Keratinocyte (primary cell): Measurements from ENCODE around the gene RGPD3. TPM values are rescaled to one million over a fixed set of nuclear protein-coding genes. Genes with fewer than 3 reads are reported as not detected.
"Not testable (repeated sequence)": the region's sequence is repeated elsewhere in the genome, so short reads cannot be mapped to it uniquely, and the experiment has no call there.

Experiments used
- DNase-seq: peaks from one replicate; pipeline ENCODE4 v3.0.0-alpha.2; 2011; ENCODE audit warnings: low read depth, missing footprints, low spot score
- FAIRE-seq: peaks from 2 replicates; lab custom pipeline; 2011; peaks lifted over from hg19 to GRCh38; lab: Jason Lieb, UNC
- H2AFZ ChIP-seq: 2 replicates; pipeline ENCODE4 v1.6.0; 2012; ENCODE audit warnings: low read length, control low read depth, inconsistent platforms; ENCODE audit not compliant: control insufficient read depth
- H3K27ac ChIP-seq: 2 replicates; pipeline ENCODE4 v1.5.1; 2011; ENCODE audit warnings: low read length; ENCODE audit not compliant: control insufficient read depth, insufficient read depth
- H3K27me3 ChIP-seq: 3 replicates; pipeline ENCODE4 v1.6.0; 2011; ENCODE audit warnings: low read length; ENCODE audit not compliant: control insufficient read depth, insufficient read depth; ENCODE audit errors: extremely low read depth
- H3K36me3 ChIP-seq, 2 experiments: 2 replicates in 1 of 2; 3 replicates in 1 of 2; pipeline ENCODE4 v1.5.1; 2011; ENCODE audit warnings: low read length in 2 of 2, mild to moderate bottlenecking in 1 of 2; ENCODE audit not compliant: control insufficient read depth in 2 of 2, insufficient read depth in 2 of 2; ENCODE audit errors: extremely low read depth in 1 of 2
- H3K4me1 ChIP-seq: 3 replicates; pipeline ENCODE4 v1.5.1; 2011; ENCODE audit warnings: low read length; ENCODE audit not compliant: control insufficient read depth, insufficient read depth; ENCODE audit errors: extremely low read depth
- H3K4me2 ChIP-seq: 3 replicates; pipeline ENCODE4 v1.6.0; 2011; ENCODE audit warnings: low read depth, low read length; ENCODE audit not compliant: control insufficient read depth, insufficient read depth; ENCODE audit errors: extremely low read depth
- H3K4me3 ChIP-seq, 3 experiments: fragments of 200-600 bp in 1 of 3; sonication (generic) in 1 of 3; 2 replicates in 2 of 3; 3 replicates in 1 of 3; pipeline ENCODE4 v1.5.1; 2011 to 2016; ENCODE audit warnings: low read length in 3 of 3, mild to moderate bottlenecking in 3 of 3, control low read depth in 2 of 3, inconsistent platforms in 1 of 3, low read depth in 1 of 3, mixed read lengths in 1 of 3, mixed run types in 1 of 3, moderate library complexity in 1 of 3; ENCODE audit not compliant: control insufficient read depth in 2 of 3, insufficient read depth in 2 of 3; ENCODE audit errors: extremely low read depth in 1 of 3
- H3K79me2 ChIP-seq: 2 replicates; pipeline ENCODE4 v1.6.0; 2012; ENCODE audit warnings: low read length; ENCODE audit not compliant: control insufficient read depth, insufficient read depth
- H3K9ac ChIP-seq: 3 replicates; pipeline ENCODE4 v1.6.0; 2011; ENCODE audit warnings: low read length; ENCODE audit not compliant: control insufficient read depth, insufficient read depth; ENCODE audit errors: extremely low read depth
- H3K9me1 ChIP-seq: 3 replicates; pipeline ENCODE4 v1.6.0; 2011; ENCODE audit warnings: low read length; ENCODE audit not compliant: control insufficient read depth, insufficient read depth; ENCODE audit errors: extremely low read depth
- H3K9me3 ChIP-seq: 2 replicates; pipeline ENCODE4 v1.5.1; 2012; ENCODE audit warnings: low read depth, low read length; ENCODE audit not compliant: control insufficient read depth
- H4K20me1 ChIP-seq: 3 replicates; pipeline ENCODE4 v1.6.0; 2011; ENCODE audit warnings: low read length; ENCODE audit not compliant: control insufficient read depth, insufficient read depth; ENCODE audit errors: extremely low read depth
- dilution Hi-C: fragments of 300-500 bp; cut with MboI; formaldehyde crosslinking; loops from one replicate; pipeline ENCODE4 v1.7.0; 2020; ENCODE audit warnings: low sequenced_read_pairs; ENCODE audit not compliant: extremely low pct_ligation_motif_present
- polyA plus RNA-seq, 5 experiments: library from polyadenylated mRNA; depleted of rRNA in 3 of 5; stranded (reverse) in 3 of 5; stranded (forward) in 1 of 5; unstranded in 1 of 5; fragments of >200 nt; gene quantifications; 1 replicate in 1 of 5; 2 replicates in 3 of 5; 3 replicates in 1 of 5; pipeline versions ENCODE4 v1.2.1 to v1.2.3, GENCODE V29; 2011 to 2012; ENCODE audit warnings: missing spikeins in 2 of 5, low read depth in 1 of 5, low replicate concordance in 1 of 5

The RGPD3 gene
- polyA plus RNA-seq, 1 donor (not counting 4 experiments of a cell fraction or from before 2014, with no cell fraction given): 0.09 TPM

- DNase-seq, H3K4me2 ChIP-seq, H3K4me3 ChIP-seq, H3K9me1 ChIP-seq, H2AFZ ChIP-seq, H3K4me1 ChIP-seq, FAIRE-seq, H3K27me3 ChIP-seq, H3K9me3 ChIP-seq, H4K20me1 ChIP-seq, dilution Hi-C loops, H3K36me3 ChIP-seq, H3K9ac ChIP-seq, H3K79me2 ChIP-seq, H3K27ac ChIP-seq: not testable (repeated sequence)
Observed at GRCh38 chr2:106486551-106487385, 18.6 kb upstream of the RGPD3 start, which contains the start of gene CD8B2. Gene CD8B2, plus strand, starts transcription at chr2:106487364. Its CDS starts 63 bp downstream, at chr2:106487427.

DNA sequence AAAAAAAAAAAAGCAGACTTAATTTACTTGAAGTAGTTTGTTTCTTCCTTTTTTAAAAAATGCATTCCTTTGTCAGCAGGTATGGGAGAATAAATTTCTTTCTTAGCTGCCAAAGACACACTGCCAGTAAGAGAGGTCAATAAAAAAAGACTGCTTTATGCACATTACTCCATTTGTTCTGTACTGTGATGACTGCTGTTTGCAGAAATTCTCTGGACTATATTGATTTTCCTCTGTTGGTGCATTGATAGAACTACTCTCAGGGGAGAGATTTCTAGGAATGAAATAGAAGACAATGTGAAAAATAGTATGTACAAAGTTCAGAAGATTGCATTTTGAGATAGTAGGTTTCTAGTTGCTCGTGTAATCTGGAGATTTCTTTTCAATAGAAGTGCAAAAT lies 11.3 kb upstream of the RGPD3 start:
- DNase-seq, H3K9me3 ChIP-seq, H3K4me2 ChIP-seq, H3K36me3 ChIP-seq, H3K79me2 ChIP-seq, H3K9ac ChIP-seq, H2AFZ ChIP-seq, dilution Hi-C loops, H3K27me3 ChIP-seq, H3K9me1 ChIP-seq, H3K4me1 ChIP-seq, H3K4me3 ChIP-seq, H3K27ac ChIP-seq, H4K20me1 ChIP-seq, FAIRE-seq: not testable (repeated sequence)

DNA sequence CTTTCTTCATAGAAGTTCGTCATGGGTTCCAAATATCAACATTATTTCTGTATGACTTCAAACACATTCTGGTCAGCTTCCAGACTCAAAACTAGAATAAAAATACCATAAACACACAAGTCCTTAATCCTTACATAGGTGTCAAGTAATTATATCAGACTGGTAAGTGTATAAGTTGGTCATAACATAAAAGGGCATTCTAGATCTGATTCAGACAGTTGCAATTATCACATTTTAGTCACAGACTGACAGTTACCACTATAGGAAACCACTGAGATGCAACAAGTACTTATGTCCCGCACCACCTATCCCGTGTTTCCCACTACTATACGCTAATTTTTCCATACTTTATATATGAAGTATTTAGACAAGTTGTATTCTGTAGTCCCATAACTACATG lies 9.4 kb upstream of the RGPD3 start:
- H3K4me2 ChIP-seq, H3K79me2 ChIP-seq, H3K27ac ChIP-seq, H3K9me3 ChIP-seq, DNase-seq, FAIRE-seq, H3K4me3 ChIP-seq, H2AFZ ChIP-seq, H4K20me1 ChIP-seq, H3K4me1 ChIP-seq, dilution Hi-C loops, H3K9me1 ChIP-seq, H3K36me3 ChIP-seq, H3K9ac ChIP-seq, H3K27me3 ChIP-seq: not testable (repeated sequence)
